ENCODE data around the gene SFXN3. TPM values are rescaled to one million over a fixed set of nuclear protein-coding genes. Genes with fewer than 3 reads are reported as not detected.

SFXN3 gene
- total and polyA plus RNA-seq, 2 of the 8 experiments (the other 6 are each of a cell fraction or from before 2014, with no cell fraction given), result 2.6 to 2.8 TPM

- Histone ChIP-seq H3K9ac (replicated peaks in 1 of 4; ENCODE audit: extremely low read depth in 1 of 4, low read depth in 3 of 4, low read length in 3 of 4) (no peak overlapping the region), H3K27ac (ENCODE audit: low read depth, low read length) (no peak overlapping the region), H3K27me3 (replicated peaks in 1 of 4; ENCODE audit: control insufficient read depth in 3 of 4, extremely low read depth in 1 of 4, insufficient read depth in 3 of 4, low read length in 3 of 4) (peaks cover 0 to 19% (median 4%) of the 10 kb centered on the region in 4 experiments; a peak in 5 of 7 replicates), H4K91ac (replicated peaks; ENCODE audit: insufficient read length, low read length) (no peak overlapping the region), H2AK5ac (ENCODE audit: low read depth, low read length) (no peak overlapping the region), H3K14ac (ENCODE audit: insufficient read length) (no peak overlapping the region), H2BK5ac (ENCODE audit: low read depth, low read length) (no peak overlapping the region), H3K79me1 (ENCODE audit: low read depth, low read length) (no peaks in the 10 kb centered on the region), H3K23ac (ENCODE audit: insufficient read length) (no peak overlapping the region), H3K18ac (ENCODE audit: extremely low read depth, low read length) (no peak overlapping the region), H2BK20ac (ENCODE audit: low read length) (no peak overlapping the region), H3K9me3 (ENCODE audit: insufficient read depth in 2 of 2, low read depth in 1 of 2, low read length in 1 of 2) (no peaks in the 10 kb centered on the region), H4K5ac (ENCODE audit: insufficient read length, low read depth, low read length) (no peak overlapping the region), H3K23me2 (ENCODE audit: low read depth, low read length) (no peaks in the 10 kb centered on the region), H3K4me2 (ENCODE audit: insufficient read depth in 1 of 2, low read depth in 2 of 2, low read length in 2 of 2) (no peak overlapping the region), H3K4ac (replicated peaks; ENCODE audit: insufficient read length, low read depth, low read length) (no peak overlapping the region), H4K20me1 (replicated peaks in 1 of 2; ENCODE audit: control insufficient read depth in 1 of 2, insufficient read depth in 2 of 2, low read length in 2 of 2) (peaks cover 0 to 1% of the 10 kb centered on the region in 2 experiments), H3K56ac (replicated peaks; ENCODE audit: insufficient read length, low read depth, low read length) (no peak overlapping the region), H2BK15ac (ENCODE audit: low read length) (no peak overlapping the region), H2BK12ac (ENCODE audit: low read depth, low read length) (no peak overlapping the region), H4K8ac (ENCODE audit: extremely low read depth, insufficient read depth, low read length) (no peak overlapping the region), H3K4me3 (ENCODE audit: extremely low read depth in 1 of 4, insufficient read depth in 2 of 4, low read depth in 3 of 4, low read length in 4 of 4) (no peak overlapping the region), H3K4me1 (replicated peaks in 1 of 4; ENCODE audit: control insufficient read depth in 3 of 4, insufficient read depth in 4 of 4, low read length in 3 of 4) (no peaks in the 10 kb centered on the region), H2AFZ (ENCODE audit: low read length) (no peak overlapping the region), H3K36me3 (ENCODE audit: control insufficient read depth in 2 of 4, insufficient read depth in 4 of 4, low read length in 3 of 4) (no peaks in the 10 kb centered on the region), H2BK120ac (replicated peaks; ENCODE audit: low read depth, low read length) (no peak overlapping the region), H3K79me2 (ENCODE audit: control insufficient read depth in 1 of 2, insufficient read depth in 2 of 2, low read length in 2 of 2) (no peaks in the 10 kb centered on the region)
- DNase-seq (ENCODE audit: low read depth in 1 of 2, low spot score in 2 of 2) (no peak), FAIRE-seq (no peak)
- CTCF ChIA-PET (ENCODE audit: partially characterized antibody), result interaction anchor here (0.6 to 59.5 kb wide), 7 partner anchors 13 to 211 kb away, joined by 3 to 2176 read pairs (median 4); partner anchors contain the start of genes KAZALD1, PDZD7 and SFXN3
- 90% methylated on average over 6 of the region's 6 CpGs; no CpG with 5 or more reads in 1 of the 2 experiments for WGBS, 2 experiments (ENCODE audit: extremely low coverage in 1 of 2, insufficient coverage in 1 of 2, insufficient read length in 1 of 2, insufficient replicate concordance in 2 of 2, low coverage in 1 of 2, low lambda C conversion rate in 2 of 2, missing lambda C conversion rate in 1 of 2)
- POLR2A ChIA-PET (ENCODE audit: partially characterized antibody), result no interaction called here
- TF ChIP-seq TCF12 (IDR thresholded peaks at IDR 0.05; ENCODE audit: low read depth, low read length) (no peak), NRF1 (IDR thresholded peaks at IDR 0.05; ENCODE audit: low read depth, low read length) (no peak), POLR2A (IDR thresholded peaks at IDR 0.05; ENCODE audit: control extremely low read depth in 1 of 2, low read depth in 2 of 2, low read length in 2 of 2) (no peak), EP300 (IDR thresholded peaks at IDR 0.05; ENCODE audit: borderline replicate concordance in 1 of 2, low read depth in 2 of 2, low read length in 2 of 2) (no peak), KDM1A (IDR thresholded peaks at IDR 0.05; ENCODE audit: borderline replicate concordance, low read length) (no peak), GTF2F1 (IDR thresholded peaks at IDR 0.05; ENCODE audit: borderline replicate concordance, low read depth, low read length) (no peak), TBP (IDR thresholded peaks at IDR 0.05; ENCODE audit: low read depth, low read length) (no peak), CHD2 (IDR thresholded peaks at IDR 0.05; ENCODE audit: low read length) (no peak), RXRA (IDR thresholded peaks at IDR 0.05; ENCODE audit: insufficient read depth, low read depth, low read length) (no peak), SAP30 (IDR thresholded peaks at IDR 0.05; ENCODE audit: insufficient read depth, insufficient replicate concordance, low read length) (no peak), PHF8 (conservative IDR thresholded peaks at IDR 0.05; ENCODE audit: low read depth, low read length) (no peak), TAF7 (optimal IDR thresholded peaks at IDR 0.05; ENCODE audit: borderline replicate concordance, low read depth, low read length) (no peak), SIX5 (IDR thresholded peaks at IDR 0.05; ENCODE audit: low read depth, low read length) (no peak), SRF (IDR thresholded peaks at IDR 0.05; ENCODE audit: low read depth, low read length) (no peak), RAD21 (IDR thresholded peaks at IDR 0.05 in 1 of 2, conservative IDR thresholded peaks at IDR 0.05 in 1 of 2; ENCODE audit: low read depth in 2 of 2, low read length in 2 of 2) (no peak)
Observed at GRCh38 chr10:101085846-101086245, 54.8 kb downstream of the SFXN3 start.

Measured in H1 (cell line).